ENCODE results near the gene GPR108. TPM values are rescaled to one million over a fixed set of nuclear protein-coding genes. Genes with fewer than 3 reads are reported as not detected.

Gene GPR108
- polyA plus RNA-seq, 1 of the 3 experiments (the other 2 are of a cell fraction), result 54.2 TPM

DNA sequence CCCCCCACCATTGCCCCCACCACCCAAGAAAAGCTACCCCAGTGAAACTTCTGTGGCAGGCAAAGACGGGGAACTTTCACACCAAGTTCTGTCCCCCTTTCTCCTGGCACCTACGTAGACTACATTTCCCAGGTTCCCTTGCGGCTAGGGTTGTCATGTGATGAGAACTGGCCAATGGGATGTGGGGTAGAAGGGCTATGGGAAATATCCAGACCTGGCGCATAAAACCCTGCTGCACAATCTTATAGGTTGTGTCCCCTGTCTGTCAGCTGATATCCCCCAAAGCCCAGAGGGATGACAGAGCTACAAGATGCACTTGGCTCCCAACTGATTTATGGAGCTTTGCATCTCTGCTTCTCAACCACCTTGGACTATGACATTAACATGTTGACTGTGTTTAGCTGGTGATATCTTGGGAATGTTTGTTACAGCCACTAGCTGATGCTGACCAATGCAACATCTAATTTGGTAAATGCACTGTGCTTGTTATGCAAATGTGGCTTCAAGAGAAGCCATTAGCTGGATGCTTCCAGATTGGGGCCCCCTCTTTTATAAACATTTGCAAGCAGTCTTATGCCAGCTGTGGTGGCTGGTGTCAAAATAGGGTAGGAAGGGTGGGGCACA lies 23.8 kb upstream of the GPR108 start:
- TF ChIP-seq, protein P1, sequence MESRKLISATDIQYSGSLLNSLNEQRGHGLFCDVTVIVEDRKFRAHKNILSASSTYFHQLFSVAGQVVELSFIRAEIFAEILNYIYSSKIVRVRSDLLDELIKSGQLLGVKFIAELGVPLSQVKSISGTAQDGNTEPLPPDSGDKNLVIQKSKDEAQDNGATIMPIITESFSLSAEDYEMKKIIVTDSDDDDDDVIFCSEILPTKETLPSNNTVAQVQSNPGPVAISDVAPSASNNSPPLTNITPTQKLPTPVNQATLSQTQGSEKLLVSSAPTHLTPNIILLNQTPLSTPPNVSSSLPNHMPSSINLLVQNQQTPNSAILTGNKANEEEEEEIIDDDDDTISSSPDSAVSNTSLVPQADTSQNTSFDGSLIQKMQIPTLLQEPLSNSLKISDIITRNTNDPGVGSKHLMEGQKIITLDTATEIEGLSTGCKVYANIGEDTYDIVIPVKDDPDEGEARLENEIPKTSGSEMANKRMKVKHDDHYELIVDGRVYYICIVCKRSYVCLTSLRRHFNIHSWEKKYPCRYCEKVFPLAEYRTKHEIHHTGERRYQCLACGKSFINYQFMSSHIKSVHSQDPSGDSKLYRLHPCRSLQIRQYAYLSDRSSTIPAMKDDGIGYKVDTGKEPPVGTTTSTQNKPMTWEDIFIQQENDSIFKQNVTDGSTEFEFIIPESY (IDR thresholded peaks at IDR 0.05; ENCODE audit: borderline replicate concordance, low read depth), result no peak
- TF ChIP-seq, protein P2, sequence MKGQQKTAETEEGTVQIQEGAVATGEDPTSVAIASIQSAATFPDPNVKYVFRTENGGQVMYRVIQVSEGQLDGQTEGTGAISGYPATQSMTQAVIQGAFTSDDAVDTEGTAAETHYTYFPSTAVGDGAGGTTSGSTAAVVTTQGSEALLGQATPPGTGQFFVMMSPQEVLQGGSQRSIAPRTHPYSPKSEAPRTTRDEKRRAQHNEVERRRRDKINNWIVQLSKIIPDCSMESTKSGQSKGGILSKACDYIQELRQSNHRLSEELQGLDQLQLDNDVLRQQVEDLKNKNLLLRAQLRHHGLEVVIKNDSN (IDR thresholded peaks at IDR 0.05; ENCODE audit: borderline replicate concordance, low read depth), result peak; percentile 90
- TF ChIP-seq, protein P3, sequence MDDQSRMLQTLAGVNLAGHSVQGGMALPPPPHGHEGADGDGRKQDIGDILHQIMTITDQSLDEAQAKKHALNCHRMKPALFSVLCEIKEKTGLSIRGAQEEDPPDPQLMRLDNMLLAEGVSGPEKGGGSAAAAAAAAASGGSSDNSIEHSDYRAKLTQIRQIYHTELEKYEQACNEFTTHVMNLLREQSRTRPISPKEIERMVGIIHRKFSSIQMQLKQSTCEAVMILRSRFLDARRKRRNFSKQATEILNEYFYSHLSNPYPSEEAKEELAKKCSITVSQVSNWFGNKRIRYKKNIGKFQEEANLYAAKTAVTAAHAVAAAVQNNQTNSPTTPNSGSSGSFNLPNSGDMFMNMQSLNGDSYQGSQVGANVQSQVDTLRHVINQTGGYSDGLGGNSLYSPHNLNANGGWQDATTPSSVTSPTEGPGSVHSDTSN (IDR thresholded peaks at IDR 0.05), result peak; percentile 52
- TF ChIP-seq, protein P4, sequence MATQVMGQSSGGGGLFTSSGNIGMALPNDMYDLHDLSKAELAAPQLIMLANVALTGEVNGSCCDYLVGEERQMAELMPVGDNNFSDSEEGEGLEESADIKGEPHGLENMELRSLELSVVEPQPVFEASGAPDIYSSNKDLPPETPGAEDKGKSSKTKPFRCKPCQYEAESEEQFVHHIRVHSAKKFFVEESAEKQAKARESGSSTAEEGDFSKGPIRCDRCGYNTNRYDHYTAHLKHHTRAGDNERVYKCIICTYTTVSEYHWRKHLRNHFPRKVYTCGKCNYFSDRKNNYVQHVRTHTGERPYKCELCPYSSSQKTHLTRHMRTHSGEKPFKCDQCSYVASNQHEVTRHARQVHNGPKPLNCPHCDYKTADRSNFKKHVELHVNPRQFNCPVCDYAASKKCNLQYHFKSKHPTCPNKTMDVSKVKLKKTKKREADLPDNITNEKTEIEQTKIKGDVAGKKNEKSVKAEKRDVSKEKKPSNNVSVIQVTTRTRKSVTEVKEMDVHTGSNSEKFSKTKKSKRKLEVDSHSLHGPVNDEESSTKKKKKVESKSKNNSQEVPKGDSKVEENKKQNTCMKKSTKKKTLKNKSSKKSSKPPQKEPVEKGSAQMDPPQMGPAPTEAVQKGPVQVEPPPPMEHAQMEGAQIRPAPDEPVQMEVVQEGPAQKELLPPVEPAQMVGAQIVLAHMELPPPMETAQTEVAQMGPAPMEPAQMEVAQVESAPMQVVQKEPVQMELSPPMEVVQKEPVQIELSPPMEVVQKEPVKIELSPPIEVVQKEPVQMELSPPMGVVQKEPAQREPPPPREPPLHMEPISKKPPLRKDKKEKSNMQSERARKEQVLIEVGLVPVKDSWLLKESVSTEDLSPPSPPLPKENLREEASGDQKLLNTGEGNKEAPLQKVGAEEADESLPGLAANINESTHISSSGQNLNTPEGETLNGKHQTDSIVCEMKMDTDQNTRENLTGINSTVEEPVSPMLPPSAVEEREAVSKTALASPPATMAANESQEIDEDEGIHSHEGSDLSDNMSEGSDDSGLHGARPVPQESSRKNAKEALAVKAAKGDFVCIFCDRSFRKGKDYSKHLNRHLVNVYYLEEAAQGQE (IDR thresholded peaks at IDR 0.05; ENCODE audit: low read depth, low read length), result no peak
- Histone ChIP-seq H3K4me2 (no peak overlapping the region), H2AFZ (ENCODE audit: low read depth) (no peak overlapping the region; the same call in 1 of the 2 replicates), H3K79me2 (ENCODE audit: insufficient read depth) (no peaks in the 10 kb centered on the region), H3K9ac (no peak overlapping the region), H4K20me1 (ENCODE audit: insufficient read depth) (no peaks in the 10 kb centered on the region), H3K4me1 (ENCODE audit: control insufficient read depth in 1 of 2, insufficient read depth in 2 of 2, low read depth in 1 of 2, low read length in 1 of 2) (no peaks in the 10 kb centered on the region; a peak in 1 of 4 replicates), H3K9me3 (no peaks in the 10 kb centered on the region), H3K9me2 (no peaks in the 10 kb centered on the region), H3F3A (replicated peaks; ENCODE audit: insufficient read depth) (peaks cover under 1% of the 10 kb centered on the region), H3K4me3 (ENCODE audit: low read depth in 2 of 2, low read length in 1 of 2) (no peak overlapping the region), H3K36me3 (replicated peaks in 1 of 2; ENCODE audit: control insufficient read depth in 1 of 2, insufficient read depth in 2 of 2, low read length in 1 of 2) (no peaks in the 10 kb centered on the region), H3K27me3 (ENCODE audit: insufficient read depth) (no peaks in the 10 kb centered on the region), H3K27ac (ENCODE audit: low read depth in 2 of 2, low read length in 1 of 2) (no peak overlapping the region)
- DNase-seq, result peak; percentile 77
- 37% methylated on average over 4 of the region's 4 CpGs for WGBS (ENCODE audit: low lambda C conversion rate)
- ChIA-PET CTCF (interaction anchor here (0.9 kb wide), 1 partner anchor 45 kb away, joined by 3 read pairs; no protein-coding TSS in a partner anchor), POLR2A (interaction anchor here (0.6 kb wide), 1 partner anchor 112 kb away, joined by 3 read pairs; no protein-coding TSS in a partner anchor)

DNA sequence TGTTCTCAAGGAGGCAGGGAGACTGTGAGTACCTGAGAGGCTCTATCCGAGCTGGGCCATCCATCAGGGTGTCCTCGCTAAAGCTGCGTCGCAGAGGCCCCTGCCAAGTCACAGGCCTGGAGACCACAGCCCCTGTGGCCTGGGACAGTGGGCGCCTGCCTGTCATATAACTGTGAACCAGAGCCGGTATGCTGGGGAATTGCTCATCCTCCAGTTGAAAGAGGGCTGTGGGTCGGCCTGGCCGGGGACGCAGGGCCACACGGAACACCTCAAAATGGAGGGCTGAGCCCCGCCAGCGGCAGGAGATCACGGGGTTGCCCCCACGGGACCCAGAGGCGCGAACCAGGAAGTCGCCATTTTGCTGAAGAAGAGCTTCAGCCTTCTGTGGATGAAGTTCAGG lies 23.2 kb upstream of the GPR108 start:
- Histone ChIP-seq H3K4me2 (no peak overlapping the region), H4K20me1 (ENCODE audit: insufficient read depth) (no peaks in the 10 kb centered on the region), H3K79me2 (ENCODE audit: insufficient read depth) (no peaks in the 10 kb centered on the region), H3K9ac (no peak overlapping the region), H3K4me1 (ENCODE audit: control insufficient read depth in 1 of 2, insufficient read depth in 2 of 2, low read depth in 1 of 2, low read length in 1 of 2) (no peaks in the 10 kb centered on the region), H2AFZ (ENCODE audit: low read depth) (peak overlapping the region; percentile 5; the same call in 1 of the 2 replicates), H3K9me2 (no peaks in the 10 kb centered on the region), H3K9me3 (no peaks in the 10 kb centered on the region), H3K4me3 (ENCODE audit: low read depth in 2 of 2, low read length in 1 of 2) (no peak overlapping the region), H3K27ac (ENCODE audit: low read depth in 2 of 2, low read length in 1 of 2) (no peak overlapping the region), H3K36me3 (replicated peaks in 1 of 2; ENCODE audit: control insufficient read depth in 1 of 2, insufficient read depth in 2 of 2, low read length in 1 of 2) (no peaks in the 10 kb centered on the region), H3F3A (replicated peaks; ENCODE audit: insufficient read depth) (no peaks in the 10 kb centered on the region), H3K27me3 (ENCODE audit: insufficient read depth) (no peaks in the 10 kb centered on the region)
- ChIA-PET CTCF (no interaction called here), POLR2A (no interaction called here)
- no peak for DNase-seq
- WGBS (ENCODE audit: low lambda C conversion rate), result 50% methylated on average over 17 of the region's 17 CpGs
- TF ChIP-seq EZH2phosphoT487 (IDR thresholded peaks at IDR 0.05; ENCODE audit: borderline replicate concordance, low read depth) (no peak), CHD2 (IDR thresholded peaks at IDR 0.05; ENCODE audit: low read length, partially characterized antibody) (no peak), NRF1 (IDR thresholded peaks at IDR 0.05; ENCODE audit: low read depth, low read length) (no peak), RFX5 (IDR thresholded peaks at IDR 0.05; ENCODE audit: low read length) (no peak), GATA2 (CRISPR knock-in tag; IDR thresholded peaks at IDR 0.05) (no peak)
- TF ChIP-seq, protein P4 (IDR thresholded peaks at IDR 0.05; ENCODE audit: low read depth, low read length), result no peak
- TF ChIP-seq, protein P5, sequence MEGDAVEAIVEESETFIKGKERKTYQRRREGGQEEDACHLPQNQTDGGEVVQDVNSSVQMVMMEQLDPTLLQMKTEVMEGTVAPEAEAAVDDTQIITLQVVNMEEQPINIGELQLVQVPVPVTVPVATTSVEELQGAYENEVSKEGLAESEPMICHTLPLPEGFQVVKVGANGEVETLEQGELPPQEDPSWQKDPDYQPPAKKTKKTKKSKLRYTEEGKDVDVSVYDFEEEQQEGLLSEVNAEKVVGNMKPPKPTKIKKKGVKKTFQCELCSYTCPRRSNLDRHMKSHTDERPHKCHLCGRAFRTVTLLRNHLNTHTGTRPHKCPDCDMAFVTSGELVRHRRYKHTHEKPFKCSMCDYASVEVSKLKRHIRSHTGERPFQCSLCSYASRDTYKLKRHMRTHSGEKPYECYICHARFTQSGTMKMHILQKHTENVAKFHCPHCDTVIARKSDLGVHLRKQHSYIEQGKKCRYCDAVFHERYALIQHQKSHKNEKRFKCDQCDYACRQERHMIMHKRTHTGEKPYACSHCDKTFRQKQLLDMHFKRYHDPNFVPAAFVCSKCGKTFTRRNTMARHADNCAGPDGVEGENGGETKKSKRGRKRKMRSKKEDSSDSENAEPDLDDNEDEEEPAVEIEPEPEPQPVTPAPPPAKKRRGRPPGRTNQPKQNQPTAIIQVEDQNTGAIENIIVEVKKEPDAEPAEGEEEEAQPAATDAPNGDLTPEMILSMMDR (IDR thresholded peaks at IDR 0.05), result no peak

Data from SK-N-SH (cell line).